ENCODE measurements around the gene DCTN5.

DCTN5 gene

DNA sequence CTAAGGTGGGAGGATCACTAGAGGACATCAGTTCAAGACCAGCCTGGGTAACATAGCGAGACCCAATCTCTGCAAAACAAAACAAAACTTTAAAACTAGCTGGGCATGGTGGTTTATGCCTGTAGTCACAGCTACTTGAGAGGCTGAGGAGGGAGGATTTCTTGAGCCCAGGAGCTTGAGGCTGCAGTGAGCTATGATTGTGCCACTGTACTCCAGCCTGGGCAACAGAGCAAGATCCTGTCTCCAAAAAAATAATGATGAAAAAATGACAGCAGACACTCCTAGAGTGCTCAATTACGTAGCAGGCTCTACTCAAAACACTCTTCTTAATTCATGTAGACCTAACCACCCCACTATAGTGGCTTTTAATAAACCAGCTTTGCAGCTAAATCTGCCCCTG is 58.8 kb downstream of the DCTN5 start:
- no peak for TF ChIP-seq TAF1 (IDR thresholded peaks at IDR 0.05; ENCODE audit: borderline replicate concordance, insufficient read depth, low read length)
- TF ChIP-seq, protein P1, sequence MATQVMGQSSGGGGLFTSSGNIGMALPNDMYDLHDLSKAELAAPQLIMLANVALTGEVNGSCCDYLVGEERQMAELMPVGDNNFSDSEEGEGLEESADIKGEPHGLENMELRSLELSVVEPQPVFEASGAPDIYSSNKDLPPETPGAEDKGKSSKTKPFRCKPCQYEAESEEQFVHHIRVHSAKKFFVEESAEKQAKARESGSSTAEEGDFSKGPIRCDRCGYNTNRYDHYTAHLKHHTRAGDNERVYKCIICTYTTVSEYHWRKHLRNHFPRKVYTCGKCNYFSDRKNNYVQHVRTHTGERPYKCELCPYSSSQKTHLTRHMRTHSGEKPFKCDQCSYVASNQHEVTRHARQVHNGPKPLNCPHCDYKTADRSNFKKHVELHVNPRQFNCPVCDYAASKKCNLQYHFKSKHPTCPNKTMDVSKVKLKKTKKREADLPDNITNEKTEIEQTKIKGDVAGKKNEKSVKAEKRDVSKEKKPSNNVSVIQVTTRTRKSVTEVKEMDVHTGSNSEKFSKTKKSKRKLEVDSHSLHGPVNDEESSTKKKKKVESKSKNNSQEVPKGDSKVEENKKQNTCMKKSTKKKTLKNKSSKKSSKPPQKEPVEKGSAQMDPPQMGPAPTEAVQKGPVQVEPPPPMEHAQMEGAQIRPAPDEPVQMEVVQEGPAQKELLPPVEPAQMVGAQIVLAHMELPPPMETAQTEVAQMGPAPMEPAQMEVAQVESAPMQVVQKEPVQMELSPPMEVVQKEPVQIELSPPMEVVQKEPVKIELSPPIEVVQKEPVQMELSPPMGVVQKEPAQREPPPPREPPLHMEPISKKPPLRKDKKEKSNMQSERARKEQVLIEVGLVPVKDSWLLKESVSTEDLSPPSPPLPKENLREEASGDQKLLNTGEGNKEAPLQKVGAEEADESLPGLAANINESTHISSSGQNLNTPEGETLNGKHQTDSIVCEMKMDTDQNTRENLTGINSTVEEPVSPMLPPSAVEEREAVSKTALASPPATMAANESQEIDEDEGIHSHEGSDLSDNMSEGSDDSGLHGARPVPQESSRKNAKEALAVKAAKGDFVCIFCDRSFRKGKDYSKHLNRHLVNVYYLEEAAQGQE (IDR thresholded peaks at IDR 0.05; ENCODE audit: insufficient read depth in 1 of 2, low read depth in 2 of 2, low read length in 2 of 2) = no peak
- TF ChIP-seq FOXP2 (optimal IDR thresholded peaks at IDR 0.05; ENCODE audit: borderline replicate concordance, extremely low read depth, extremely low read length, insufficient read depth) = no peak
- TF ChIP-seq POLR2AphosphoS5 (IDR thresholded peaks at IDR 0.05; ENCODE audit: low read depth, low read length) = no peak
- no peak for TF ChIP-seq SIN3A (IDR thresholded peaks at IDR 0.05; ENCODE audit: borderline replicate concordance, insufficient read depth, low read length)

DNA sequence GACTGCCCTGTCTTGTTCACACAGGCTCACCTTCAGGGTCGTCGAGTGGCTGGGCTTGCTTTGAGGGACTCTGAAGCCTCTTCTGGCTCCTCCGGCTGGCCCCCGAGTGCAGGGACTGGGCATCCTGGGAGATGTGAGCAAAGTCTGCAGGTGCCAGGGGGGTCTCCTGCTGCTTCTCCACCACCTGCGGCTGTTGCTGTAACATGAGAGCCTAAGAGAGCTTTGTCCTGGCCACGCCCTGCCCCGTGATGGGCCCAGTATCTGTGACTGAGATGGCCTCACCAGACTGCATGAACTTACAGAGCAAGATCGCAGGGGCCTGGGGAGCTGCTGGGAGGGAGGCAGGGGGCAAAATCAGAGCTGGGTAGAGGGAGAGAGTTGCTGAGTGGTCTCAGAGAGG is 59.2 kb downstream of the DCTN5 start:
- TF ChIP-seq TAF1 (IDR thresholded peaks at IDR 0.05; ENCODE audit: borderline replicate concordance, insufficient read depth, low read length) (no peak), FOXP2 (optimal IDR thresholded peaks at IDR 0.05; ENCODE audit: borderline replicate concordance, extremely low read depth, extremely low read length, insufficient read depth) (no peak)
- TF ChIP-seq, protein P1 (IDR thresholded peaks at IDR 0.05; ENCODE audit: insufficient read depth in 1 of 2, low read depth in 2 of 2, low read length in 2 of 2) = no peak

DNA sequence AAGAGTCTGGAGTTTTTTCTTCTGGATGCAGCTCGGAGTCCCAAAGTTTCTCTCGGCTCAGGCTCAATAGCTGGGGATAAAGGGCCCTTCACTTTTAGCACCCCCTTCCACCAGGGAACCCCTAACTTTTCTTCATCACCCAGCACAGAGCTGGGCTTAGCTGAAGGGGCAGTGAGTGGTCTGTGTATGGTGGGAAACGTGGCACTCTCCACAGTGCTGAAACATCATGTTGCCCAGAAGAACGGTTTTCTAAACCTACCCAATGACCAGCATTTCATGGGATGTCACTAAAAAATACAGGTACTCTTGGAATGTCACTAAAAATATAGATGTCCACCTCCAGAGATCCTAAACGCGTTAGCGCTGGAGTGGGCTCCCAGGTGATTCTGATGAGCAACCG is 59.8 kb downstream of the DCTN5 start:
- TF ChIP-seq, protein P1 (IDR thresholded peaks at IDR 0.05; ENCODE audit: insufficient read depth in 1 of 2, low read depth in 2 of 2, low read length in 2 of 2) = peak in 1 of 2 experiments; percentile 74; a peak in 2 of 4 replicates
- TF ChIP-seq SIN3A (IDR thresholded peaks at IDR 0.05; ENCODE audit: borderline replicate concordance, insufficient read depth, low read length) = no peak

DNA sequence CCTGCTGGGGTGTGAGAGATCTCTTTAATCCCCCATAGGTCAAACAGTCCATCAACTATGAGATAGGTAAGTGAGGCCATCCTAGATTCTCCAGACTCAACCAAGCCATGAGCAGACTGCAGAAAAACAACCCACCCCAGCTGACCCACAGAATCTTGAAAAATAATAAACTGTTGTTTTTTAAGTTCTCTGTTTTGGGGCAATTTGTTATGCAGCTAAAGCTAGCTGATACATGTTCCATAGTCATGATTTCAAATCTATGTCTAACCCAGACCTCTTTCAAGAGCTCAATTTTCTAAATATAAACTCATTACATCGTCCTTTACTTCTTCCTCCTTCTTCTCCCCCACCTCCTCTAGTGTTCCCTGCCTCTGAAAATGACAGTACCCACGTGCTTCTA is 61.7 kb downstream of the DCTN5 start:
- TF ChIP-seq FOXP2 (optimal IDR thresholded peaks at IDR 0.05; ENCODE audit: borderline replicate concordance, extremely low read depth, extremely low read length, insufficient read depth) (no peak), SIN3A (IDR thresholded peaks at IDR 0.05; ENCODE audit: borderline replicate concordance, insufficient read depth, low read length) (no peak), POLR2AphosphoS5 (IDR thresholded peaks at IDR 0.05; ENCODE audit: low read depth, low read length) (no peak), TAF1 (IDR thresholded peaks at IDR 0.05; ENCODE audit: borderline replicate concordance, insufficient read depth, low read length) (no peak)
- TF ChIP-seq, protein P1 (IDR thresholded peaks at IDR 0.05; ENCODE audit: insufficient read depth in 1 of 2, low read depth in 2 of 2, low read length in 2 of 2) = no peak

DNA sequence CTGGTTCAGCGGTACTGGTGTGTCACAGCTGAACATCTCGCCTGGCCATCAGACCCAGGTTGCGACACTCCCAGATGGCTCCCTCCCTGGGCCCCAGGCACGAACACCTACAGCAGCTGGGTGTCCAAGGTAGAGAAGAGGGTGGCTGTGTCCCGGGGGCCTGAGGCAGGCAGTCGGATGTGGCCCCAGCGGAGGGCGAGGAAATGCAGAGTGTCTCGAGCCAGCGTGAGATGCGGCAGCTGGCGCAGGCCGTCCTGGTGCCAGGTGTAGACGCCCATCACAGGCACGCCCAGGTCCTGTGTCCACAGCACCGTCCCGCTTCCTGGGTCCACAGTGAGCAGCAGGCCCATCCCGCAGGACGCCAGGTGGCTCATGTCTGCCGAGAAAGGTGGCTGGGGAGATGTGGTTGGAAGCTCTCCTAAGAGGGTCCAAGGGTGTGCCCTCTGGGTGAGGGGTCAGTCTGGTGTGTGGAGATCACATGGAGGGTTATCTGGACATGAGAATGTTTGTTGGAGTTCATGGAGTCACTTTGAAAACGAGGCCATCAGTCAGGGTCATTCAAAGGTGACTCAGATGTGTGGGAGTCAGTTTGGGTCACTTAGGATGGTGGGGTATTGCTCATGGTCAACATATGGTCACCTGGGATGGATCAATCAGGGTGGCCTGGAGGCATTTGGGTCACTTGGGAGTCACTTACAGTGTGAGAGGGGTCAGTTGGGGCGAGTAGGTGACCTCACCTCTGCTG is 63.7 kb downstream of the DCTN5 start:
- TF ChIP-seq POLR2AphosphoS5 (IDR thresholded peaks at IDR 0.05; ENCODE audit: low read depth, low read length) = no peak
- TF ChIP-seq, protein P1 (IDR thresholded peaks at IDR 0.05; ENCODE audit: insufficient read depth in 1 of 2, low read depth in 2 of 2, low read length in 2 of 2) = no peak
- TF ChIP-seq TAF1 (IDR thresholded peaks at IDR 0.05; ENCODE audit: borderline replicate concordance, insufficient read depth, low read length) = no peak
- TF ChIP-seq SIN3A (IDR thresholded peaks at IDR 0.05; ENCODE audit: borderline replicate concordance, insufficient read depth, low read length) = no peak
- TF ChIP-seq FOXP2 (optimal IDR thresholded peaks at IDR 0.05; ENCODE audit: borderline replicate concordance, extremely low read depth, extremely low read length, insufficient read depth) = no peak

Data from PFSK-1 (cell line).